ENCODE results near the gene RPS24.

GRCh38 chr10:78078539-78079330 lies 45.1 kb downstream of the RPS24 start:
- TF ChIP-seq ZNF274 (IDR thresholded peaks at IDR 0.05; ENCODE audit: borderline replicate concordance, extremely low read depth, low read length) (no peak), CHD2 (IDR thresholded peaks at IDR 0.05; ENCODE audit: low read length) (no peak), TAF7 (optimal IDR thresholded peaks at IDR 0.05; ENCODE audit: borderline replicate concordance, low read depth, low read length) (no peak), CREB1 (IDR thresholded peaks at IDR 0.05) (no peak)
